ENCODE results near the gene ZBTB12.
A peak's percentile ranks its signal among the peaks of the same experiment; 100 is the strongest.

ZBTB12 gene

GRCh38 chr6:31901953-31902643, at the start of gene ZBTB12:
TSS of gene ZBTB12 (minus strand) at chr6:31902086. CDS start at chr6:31901305, 781 bp downstream.
- Histone ChIP-seq H3K4me1 (ENCODE audit: control insufficient read depth, insufficient read depth, low read length) (peaks cover 9% of the 10 kb centered on the region), H3K36me3 (ENCODE audit: control insufficient read depth in 2 of 2, insufficient read depth in 1 of 2, low read length in 2 of 2) (peaks cover 0 to 4% of the 10 kb centered on the region in 2 experiments; a peak in 1 of 3 replicates), H3K27ac (ENCODE audit: extremely low read depth, low read depth, low read length) (peak within 1 kb of the TSS; percentile 9), H3K9me3 (ENCODE audit: control insufficient read depth, insufficient read depth, low read depth, low read length) (no peaks in the 10 kb centered on the region), H3K4me3 (ENCODE audit: low read depth, low read length) (peak within 1 kb of the TSS; percentile 62)
- CTCF ChIA-PET, result interaction anchor here (0.6 to 3.8 kb wide), 4 partner anchors 12 to 293 kb away, joined by 3 to 29 read pairs (median 4); no protein-coding TSS in a partner anchor
- POLR2A ChIA-PET, result interaction anchor here (0.6 to 2.4 kb wide), 10 partner anchors 9 to 75 kb away, joined by 3 to 12 read pairs (median 4); partner anchors contain the start of genes DXO, HSPA1B and NEU1
- TF ChIP-seq PRDM2 (tag by site-specific recombination; IDR thresholded peaks at IDR 0.05; ENCODE audit: borderline replicate concordance), result no peak
- no peak for TF ChIP-seq ZNF645 (tag by site-specific recombination; IDR thresholded peaks at IDR 0.05)
- TF ChIP-seq BCL11A (tag by site-specific recombination; IDR thresholded peaks at IDR 0.05; ENCODE audit: low read depth), result no peak
- no peak for TF ChIP-seq ZNF391 (tag by site-specific recombination; IDR thresholded peaks at IDR 0.05; ENCODE audit: borderline replicate concordance, low read depth)
- TF ChIP-seq ZNF549 (tag by site-specific recombination; IDR thresholded peaks at IDR 0.05), result no peak
- no peak for TF ChIP-seq ZNF266 (tag by site-specific recombination; IDR thresholded peaks at IDR 0.05; ENCODE audit: low read depth)
- TF ChIP-seq ZNF521 (tag by site-specific recombination; IDR thresholded peaks at IDR 0.05), result no peak
- TF ChIP-seq PBX3 (CRISPR knock-in tag; IDR thresholded peaks at IDR 0.05), result peak; percentile 71; the same call in 1 of the 2 replicates
- TF ChIP-seq ZNF280D (tag by site-specific recombination; IDR thresholded peaks at IDR 0.05), result no peak
- peak; percentile 83 for TF ChIP-seq ZIC2 (tag by site-specific recombination; IDR thresholded peaks at IDR 0.05)
- TF ChIP-seq GLI4 (tag by site-specific recombination; IDR thresholded peaks at IDR 0.05), result no peak
- TF ChIP-seq WT1 (tag by site-specific recombination; IDR thresholded peaks at IDR 0.05), result peak; percentile 47
- TF ChIP-seq TSHZ1 (tag by site-specific recombination; IDR thresholded peaks at IDR 0.05; ENCODE audit: borderline replicate concordance), result no peak
- TF ChIP-seq ZBTB10 (tag by site-specific recombination; IDR thresholded peaks at IDR 0.05), result peak; percentile 98
- TF ChIP-seq ZNF843 (tag by site-specific recombination; IDR thresholded peaks at IDR 0.05), result 0 out of 2 replicates have a peak, but pooled peaks have one; percentile 11
- TF ChIP-seq PRDM1 (tag by site-specific recombination; IDR thresholded peaks at IDR 0.05), result no peak
- no peak for TF ChIP-seq TCF7L2 (IDR thresholded peaks at IDR 0.05; ENCODE audit: borderline replicate concordance, low read depth, low read length)
- TF ChIP-seq ZNF561 (tag by site-specific recombination; IDR thresholded peaks at IDR 0.05; ENCODE audit: borderline replicate concordance), result peak; percentile 86; the same call in 1 of the 2 replicates
